Endothelial cell of umbilical vein (primary cell): ENCODE measurements around the gene FNDC8. TPM values are rescaled to one million over a fixed set of nuclear protein-coding genes. Genes with fewer than 3 reads are reported as not detected.

Experiments used
- BruUV-seq: library from RNA; stranded (reverse); fragments of 400-500 nt; replicated peaks from 2 replicates; lab custom pipeline; 2021; lab: Mats Ljungman, UMichigan
- CTCF ChIA-PET: fragments of 300-600, 350-600 bp; sonication (Branson Sonifier 250); formaldehyde crosslinking; loops from one replicate; lab custom pipeline; 2021; ENCODE audit warnings: antibody characterized with exemption, inconsistent platforms; lab: Charles Lee
- POLR2A ChIA-PET: fragments of 300-600, 350-600 bp; sonication (Branson Sonifier 250); formaldehyde crosslinking; loops from one replicate; lab custom pipeline; 2021; ENCODE audit warnings: antibody characterized with exemption, inconsistent platforms; lab: Charles Lee
- DNase-seq: peaks from one replicate; pipeline ENCODE4 v3.0.0-alpha.2; 2011; ENCODE audit warnings: low read depth, low spot score
- FAIRE-seq: peaks from 2 replicates; lab custom pipeline; 2011; peaks lifted over from hg19 to GRCh38; lab: Jason Lieb, UNC
- H2AFZ ChIP-seq: 2 replicates; pipeline ENCODE4 v1.6.0; 2012; ENCODE audit warnings: low read depth, low read length, control low read depth, inconsistent platforms
- H3K27ac ChIP-seq: 2 replicates; pipeline ENCODE4 v1.5.1; 2011; ENCODE audit warnings: low read depth, mild to moderate bottlenecking, control low read depth, low read length, moderate library complexity; ENCODE audit not compliant: insufficient read depth
- H3K27me3 ChIP-seq, 2 experiments: 2 replicates each; pipeline versions ENCODE4 v1.6.0 to v1.6.1; 2011; ENCODE audit warnings: low read length in 2 of 2, mixed read lengths in 1 of 2; ENCODE audit not compliant: control insufficient read depth in 2 of 2, insufficient read depth in 2 of 2
- H3K36me3 ChIP-seq, 2 experiments: 2 replicates in 1 of 2; 3 replicates in 1 of 2; pipeline ENCODE4 v1.5.1; 2011; ENCODE audit warnings: low read length in 2 of 2, mild to moderate bottlenecking in 1 of 2, moderate library complexity in 1 of 2; ENCODE audit not compliant: control insufficient read depth in 2 of 2, insufficient read depth in 2 of 2; ENCODE audit errors: extremely low read depth in 1 of 2
- H3K4me1 ChIP-seq: 3 replicates; pipeline ENCODE4 v1.5.1; 2011; ENCODE audit warnings: mild to moderate bottlenecking, low read length; ENCODE audit not compliant: control insufficient read depth, insufficient read depth; ENCODE audit errors: extremely low read depth
- H3K4me2 ChIP-seq: 2 replicates; pipeline ENCODE4 v1.6.1; 2011; ENCODE audit warnings: low read length, control low read depth, mixed read lengths; ENCODE audit not compliant: insufficient read depth
- H3K4me3 ChIP-seq, 3 experiments: fragments of 200-600 bp in 1 of 3; sonication (generic), shearing (Covaris generic) in 1 of 3; replicated peaks in 1 of 3; 2 replicates each; pipeline ENCODE4 v1.5.1; 2011 to 2016; ENCODE audit warnings: control low read depth in 3 of 3, low read length in 3 of 3, mild to moderate bottlenecking in 2 of 3, inconsistent platforms in 1 of 3, low read depth in 1 of 3, moderate library complexity in 1 of 3; ENCODE audit not compliant: insufficient read depth in 1 of 3
- H3K79me2 ChIP-seq: 2 replicates; pipeline ENCODE4 v1.6.0; 2012; ENCODE audit warnings: low read length, inconsistent platforms; ENCODE audit not compliant: control insufficient read depth, insufficient read depth
- H3K9ac ChIP-seq: replicated peaks from 2 replicates; pipeline ENCODE3; 2011; ENCODE audit warnings: low read length, control low read depth; ENCODE audit not compliant: insufficient read depth; ENCODE audit errors: extremely low read depth
- H3K9me1 ChIP-seq: replicated peaks from 3 replicates; pipeline ENCODE4 v1.6.0; 2011; ENCODE audit warnings: mild to moderate bottlenecking, low read length; ENCODE audit not compliant: control insufficient read depth, insufficient read depth; ENCODE audit errors: extremely low read depth
- H3K9me3 ChIP-seq: replicated peaks from 2 replicates; pipeline ENCODE4 v1.5.1; 2012; ENCODE audit warnings: low read length, inconsistent platforms; ENCODE audit not compliant: control insufficient read depth, insufficient read depth
- H4K20me1 ChIP-seq: replicated peaks from 2 replicates; pipeline ENCODE3; 2011; ENCODE audit warnings: mild to moderate bottlenecking, low read length; ENCODE audit not compliant: control insufficient read depth, insufficient read depth; ENCODE audit errors: extremely low read depth
- CTCF ChIP-seq, 2 donors: IDR thresholded peaks; 1 replicate in 1 of 2; 2 replicates in 1 of 2; pipeline ENCODE4 v1.5.1; 2011; ENCODE audit warnings: low read length in 2 of 2, mild to moderate bottlenecking in 2 of 2, moderate library complexity in 2 of 2, control low read depth in 1 of 2, inconsistent platforms in 1 of 2, low read depth in 1 of 2; ENCODE audit not compliant: insufficient read depth in 1 of 2; ENCODE audit errors: extremely low read depth in 1 of 2
- EZH2 ChIP-seq: IDR thresholded peaks from 2 replicates; pipeline ENCODE4 v1.6.1; 2012; ENCODE audit warnings: borderline replicate concordance, low read depth, mild to moderate bottlenecking, moderate library complexity, low read length, inconsistent platforms; ENCODE audit not compliant: severe bottlenecking
- FOS ChIP-seq: IDR thresholded peaks from 2 replicates; pipeline ENCODE4 v1.6.1; 2011; ENCODE audit warnings: mild to moderate bottlenecking, low read length, moderate library complexity, borderline replicate concordance; ENCODE audit not compliant: insufficient read depth
- GATA2 ChIP-seq: IDR thresholded peaks from 2 replicates; pipeline ENCODE4 v1.7.0; 2011; ENCODE audit warnings: low read depth, mild to moderate bottlenecking, moderate library complexity, mixed read lengths, low read length; ENCODE audit not compliant: insufficient read length, insufficient read depth
- JUN ChIP-seq: IDR thresholded peaks from 2 replicates; pipeline ENCODE4 v1.6.1; 2011; ENCODE audit warnings: borderline replicate concordance, low read depth; ENCODE audit not compliant: insufficient read length, insufficient read depth
- MAX ChIP-seq: IDR thresholded peaks from 2 replicates; pipeline ENCODE4 v1.6.1; 2011; ENCODE audit not compliant: insufficient read depth, insufficient read length
- MYC ChIP-seq: IDR thresholded peaks from one replicate; pipeline ENCODE4 v1.6.1; 2011; ENCODE audit warnings: mild to moderate bottlenecking, low read depth, low read length
- POLR2A ChIP-seq: IDR thresholded peaks from 2 replicates; pipeline ENCODE4 v1.6.1; 2012; ENCODE audit warnings: low read depth, mild to moderate bottlenecking, control low read depth, low read length
- POLR2AphosphoS5 ChIP-seq: IDR thresholded peaks from 2 replicates; pipeline ENCODE4 v1.6.1; 2012; ENCODE audit warnings: low read depth, mild to moderate bottlenecking, control low read depth, low read length, moderate library complexity; ENCODE audit not compliant: insufficient read depth
- dilution Hi-C: fragments of 300-500 bp; cut with MboI; formaldehyde crosslinking; loops from one replicate; pipeline ENCODE4 v1.15.0; 2019; ENCODE audit warnings: low sequenced_read_pairs; ENCODE audit not compliant: extremely low pct_ligation_motif_present
- intact Hi-C: fragments of 100-400 bp; cut with micrococcal nuclease; formaldehyde crosslinking; loops from one replicate; pipeline ENCODE4 v1.10.0; 2022
- polyA plus RNA-seq, 4 experiments: library from polyadenylated mRNA; depleted of rRNA in 3 of 4; stranded (reverse) in 3 of 4; unstranded in 1 of 4; fragments of >200 nt; gene quantifications; 2 replicates each; pipeline versions ENCODE4 v1.2.1 to v1.2.3, GENCODE V29; 2011 to 2012; ENCODE audit warnings: missing spikeins in 1 of 4
- total RNA-seq: library from RNA; stranded (reverse); gene quantifications from 2 replicates; pipeline ENCODE4 v1.2.3, GENCODE V29; 2021

Gene FNDC8
- total and polyA plus RNA-seq, 2 donors (not counting 3 experiments of a cell fraction or from before 2014, with no cell fraction given), result not detected

DNA sequence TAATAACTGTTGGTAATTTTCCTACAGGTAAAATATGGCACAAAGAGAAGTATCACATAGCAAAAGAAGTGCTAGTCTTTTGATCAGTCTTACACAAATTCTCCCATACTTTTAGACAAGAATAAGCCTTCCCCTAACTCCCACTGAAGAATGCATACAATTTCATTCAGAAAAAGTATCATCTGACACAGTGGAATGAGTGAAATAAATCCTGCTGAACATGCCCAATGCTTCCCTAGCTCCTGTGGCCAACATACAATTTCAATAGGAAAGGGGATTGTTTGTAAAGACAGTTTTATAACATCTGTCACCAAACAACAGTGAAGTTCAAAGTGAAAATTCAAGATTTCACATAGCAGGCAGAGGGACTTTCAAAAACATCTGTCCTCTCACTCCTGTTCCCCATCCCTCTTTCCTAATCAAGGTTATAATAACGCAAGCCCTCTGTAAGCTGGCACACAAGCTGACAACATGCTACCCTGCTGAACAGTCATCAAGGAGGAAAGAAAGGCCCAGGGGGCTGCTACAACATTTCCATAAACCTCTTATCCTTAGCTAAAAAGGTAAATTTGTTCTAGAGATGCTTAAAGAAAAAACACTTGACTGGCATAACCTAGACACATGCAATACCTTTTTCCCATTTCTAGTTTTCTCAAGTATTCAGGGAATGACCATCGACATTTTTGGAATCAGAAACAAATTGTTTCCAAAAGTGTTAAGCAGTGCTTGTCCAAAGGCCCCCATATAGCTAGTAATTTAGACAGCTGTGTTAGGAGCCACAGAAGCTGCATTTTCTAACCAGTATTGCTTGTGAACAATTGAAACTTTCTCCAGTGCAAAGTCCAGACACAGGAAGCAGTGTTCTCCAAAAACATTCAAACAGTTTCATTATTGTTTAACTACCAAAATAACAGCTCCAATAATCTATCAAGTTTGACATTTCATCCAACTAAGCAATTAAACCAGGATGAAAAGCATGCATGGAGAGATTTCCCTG lies 46.4 kb upstream of the FNDC8 start:
- peaks cover 21% of the 10 kb centered on the region for H3K79me2 ChIP-seq
- no peaks in the 10 kb centered on the region for H3K27me3 ChIP-seq
- POLR2A ChIA-PET, result no interaction called here
- BruUV-seq, result no TSS peak
- dilution Hi-C loops (no loop called here), intact Hi-C loops (no loop called here)
- no peak overlapping the region for H2AFZ ChIP-seq
- H3K36me3 ChIP-seq, result no peaks in the 10 kb centered on the region
- peaks cover 4% of the 10 kb centered on the region for H3K4me1 ChIP-seq
- no peaks in the 10 kb centered on the region for H4K20me1 ChIP-seq
- no peak overlapping the region for H3K9ac ChIP-seq
- H3K9me1 ChIP-seq, result no peaks in the 10 kb centered on the region
- no peak overlapping the region for H3K27ac ChIP-seq
- H3K9me3 ChIP-seq, result no peaks in the 10 kb centered on the region
- DNase-seq (peak; percentile 49), FAIRE-seq (no peak)
- no peak overlapping the region for H3K4me3 ChIP-seq
- CTCF ChIA-PET, result interaction anchor here (0.7 to 1.3 kb wide), 4 partner anchors 10 to 121 kb away, joined by 3 to 5 read pairs (median 4); no protein-coding TSS in a partner anchor
- H3K4me2 ChIP-seq, result peak overlapping the region; percentile 25
- no peak for TF ChIP-seq JUN
- no peak for TF ChIP-seq EZH2
- no peak for TF ChIP-seq POLR2A
- TF ChIP-seq FOS, result no peak
- no peak for TF ChIP-seq POLR2AphosphoS5
- TF ChIP-seq MYC, result no peak
- TF ChIP-seq MAX, result no peak
- no peak for TF ChIP-seq GATA2
- TF ChIP-seq CTCF (IDR thresholded peaks at IDR 0.05; ENCODE audit: extremely low read depth in 1 of 2, insufficient read depth in 1 of 2, low read depth in 1 of 2, low read length in 2 of 2), result no peak
